IMR-90 (cell line): Measurements from ENCODE around the gene INO80. TPM values are rescaled to one million over a fixed set of nuclear protein-coding genes. Genes with fewer than 3 reads are reported as not detected.

Experiments used
- ATAC-seq: fragments of 200-7000 bp; cut with Tn5 transposase; 2 replicates; pipeline ENCODE4 v1.9.1; 2020; ENCODE audit warnings: low read depth, mild to moderate bottlenecking, moderate library complexity
- BruUV-seq: library from RNA; stranded (reverse); fragments of 400-500 nt; replicated peaks from 2 replicates; lab custom pipeline; 2021; lab: Mats Ljungman, UMichigan
- CTCF ChIA-PET: fragments of 300-600 bp; formaldehyde crosslinking; extraction: SDS; loops from one replicate; lab custom pipeline; 2021; ENCODE audit warnings: antibody characterized with exemption; lab: Yijun Ruan, JAX
- POLR2A ChIA-PET: fragments of 300-600 bp; sonication (Branson Sonifier 250); formaldehyde crosslinking; loops from one replicate; lab custom pipeline; 2022; ENCODE audit warnings: antibody characterized with exemption; ENCODE audit not compliant: unreplicated experiment; lab: Charles Lee
- DNase-seq: peaks from one replicate; pipeline ENCODE4 v3.0.0; 2013
- H2AFZ ChIP-seq: replicated peaks from 2 replicates; pipeline ENCODE3; 2013; ENCODE audit warnings: low read length, mild to moderate bottlenecking; ENCODE audit not compliant: poor library complexity
- H2AK5ac ChIP-seq: 2 replicates; pipeline ENCODE4 v1.6.1; 2013; ENCODE audit warnings: low read depth, low read length, inconsistent platforms
- H2AK9ac ChIP-seq: replicated peaks from 2 replicates; pipeline ENCODE3; 2013; ENCODE audit warnings: mild to moderate bottlenecking, low read depth, low read length, moderate library complexity; ENCODE audit not compliant: poor library complexity
- H2BK120ac ChIP-seq: 2 replicates; pipeline ENCODE4 v1.6.1; 2013; ENCODE audit warnings: low read depth, low read length, inconsistent platforms
- H2BK15ac ChIP-seq: 3 replicates; pipeline ENCODE4 v1.6.1; 2013; ENCODE audit warnings: low read depth, low read length, inconsistent platforms
- H2BK20ac ChIP-seq: 2 replicates; pipeline ENCODE4 v1.6.1; 2013; ENCODE audit warnings: low read depth, mild to moderate bottlenecking, inconsistent platforms, low read length, moderate library complexity
- H2BK5ac ChIP-seq: 2 replicates; pipeline ENCODE4 v1.6.1; 2013; ENCODE audit warnings: mild to moderate bottlenecking, low read depth, low read length, inconsistent platforms; ENCODE audit not compliant: poor library complexity, severe bottlenecking
- H3K14ac ChIP-seq: replicated peaks from 2 replicates; pipeline ENCODE4 v1.6.1; 2013; ENCODE audit warnings: low read depth, low read length, inconsistent platforms
- H3K18ac ChIP-seq: 2 replicates; pipeline ENCODE4 v1.6.1; 2013; ENCODE audit warnings: low read depth, low read length, control low read depth
- H3K23ac ChIP-seq: 2 replicates; pipeline ENCODE4 v1.6.1; 2013; ENCODE audit warnings: low read depth, low read length, inconsistent platforms
- H3K27ac ChIP-seq: 2 replicates; pipeline ENCODE4 v1.5.1; 2013; ENCODE audit warnings: mild to moderate bottlenecking, control low read depth, low read length; ENCODE audit not compliant: insufficient read depth
- H3K27me3 ChIP-seq: 2 replicates; pipeline ENCODE4 v1.6.1; 2013; ENCODE audit warnings: low read length; ENCODE audit not compliant: control insufficient read depth, insufficient read depth
- H3K36me3 ChIP-seq: 2 replicates; pipeline ENCODE4 v1.6.1; 2013; ENCODE audit warnings: low read length, mixed read lengths; ENCODE audit not compliant: control insufficient read depth, insufficient read depth
- H3K4ac ChIP-seq: 2 replicates; pipeline ENCODE4 v1.6.1; 2013; ENCODE audit warnings: low read depth, low read length, inconsistent platforms
- H3K4me1 ChIP-seq: 2 replicates; pipeline ENCODE4 v1.6.1; 2013; ENCODE audit warnings: low read length, mixed read lengths; ENCODE audit not compliant: control insufficient read depth, insufficient read depth
- H3K4me2 ChIP-seq: 2 replicates; pipeline ENCODE4 v1.6.1; 2013; ENCODE audit warnings: low read depth, mild to moderate bottlenecking, control low read depth, low read length, moderate library complexity
- H3K4me3 ChIP-seq: 2 replicates; pipeline ENCODE4 v1.5.1; 2013; ENCODE audit warnings: low read depth, mild to moderate bottlenecking, control low read depth, low read length, moderate library complexity; ENCODE audit not compliant: insufficient read depth
- H3K56ac ChIP-seq: 2 replicates; pipeline ENCODE4 v1.6.1; 2013; ENCODE audit warnings: low read length, inconsistent platforms; ENCODE audit not compliant: insufficient read depth; ENCODE audit errors: extremely low read depth
- H3K79me1 ChIP-seq, 2 experiments: 2 replicates each; pipeline ENCODE4 v1.6.1; 2013; ENCODE audit warnings: low read length in 2 of 2, inconsistent platforms in 1 of 2, low read depth in 1 of 2
- H3K9ac ChIP-seq: 2 replicates; pipeline ENCODE4 v1.6.1; 2013; ENCODE audit warnings: low read depth, low read length, control low read depth
- H3K9me1 ChIP-seq: 2 replicates; pipeline ENCODE4 v1.6.1; 2013; ENCODE audit warnings: low read length, inconsistent platforms; ENCODE audit not compliant: insufficient read depth
- H3K9me3 ChIP-seq: 2 replicates; pipeline ENCODE4 v1.6.1; 2013; ENCODE audit warnings: low read length; ENCODE audit not compliant: control insufficient read depth, insufficient read depth
- H4K20me1 ChIP-seq: 2 replicates; pipeline ENCODE4 v1.6.1; 2013; ENCODE audit warnings: low read length, inconsistent platforms; ENCODE audit not compliant: insufficient read depth
- H4K5ac ChIP-seq: 2 replicates; pipeline ENCODE4 v1.6.1; 2013; ENCODE audit warnings: mild to moderate bottlenecking, low read depth, low read length, control low read depth
- H4K8ac ChIP-seq, 2 experiments: 2 replicates each; pipeline ENCODE4 v1.6.1; 2013; ENCODE audit warnings: low read depth in 2 of 2, low read length in 2 of 2, control low read depth in 1 of 2, inconsistent platforms in 1 of 2
- H4K91ac ChIP-seq: 2 replicates; pipeline ENCODE4 v1.6.1; 2013; ENCODE audit warnings: low read depth, low read length, inconsistent platforms; ENCODE audit not compliant: insufficient read depth
- MAFK ChIP-seq: IDR thresholded peaks from 2 replicates; pipeline ENCODE4 v1.6.1; 2012; ENCODE audit warnings: low read depth, low read length, improper control_type of control experiment
- RCOR1 ChIP-seq: IDR thresholded peaks from 2 replicates; pipeline ENCODE4 v1.6.1; 2012; ENCODE audit warnings: mild to moderate bottlenecking, low read length, improper control_type of control experiment; ENCODE audit not compliant: insufficient replicate concordance
- WGBS, 2 experiments: methylation state at CpG; one replicate each; pipeline versions ENCODE4 v1.1.5 to v1.1.7; 2013; ENCODE audit warnings: missing lambda C conversion rate in 2 of 2; ENCODE audit not compliant: insufficient read length in 1 of 2; ENCODE audit errors: extremely low coverage in 2 of 2; 5-methylcytosine and 5-hydroxymethylcytosine counted together
- dilution Hi-C: fragments of 300-500 bp; cut with HindIII; formaldehyde crosslinking; loops from one replicate; pipeline ENCODE4 v1.14.3; 2018; ENCODE audit warnings: low sequenced_read_pairs; ENCODE audit not compliant: unreplicated experiment
- in situ Hi-C: fragments of 300-500 bp; cut with MboI; formaldehyde crosslinking; loops from 3 replicates; pipeline ENCODE4 v1.14.3; 2019; ENCODE audit warnings: low sequenced_read_pairs, inconsistent platforms, mixed read lengths
- intact Hi-C: fragments of 100-400 bp; cut with micrococcal nuclease; formaldehyde crosslinking; loops from 2 replicates; pipeline ENCODE4 v1.10.0; 2022
- polyA plus RNA-seq, 3 experiments: library from polyadenylated mRNA; depleted of rRNA; stranded (reverse); fragments of >200 nt; gene quantifications; 2 replicates each; pipeline ENCODE4 v1.2.3, GENCODE V29; 2012; ENCODE audit warnings: low replicate concordance in 1 of 3
- total RNA-seq: library from RNA; depleted of rRNA; stranded (reverse); fragments of >200 nt; gene quantifications from 2 replicates; pipeline ENCODE4 v1.2.3, GENCODE V29; 2012

The INO80 gene
- total and polyA plus RNA-seq, 2 of the 4 experiments (the other 2 are of a cell fraction): 6.0 to 13.3 TPM

GRCh38 chr15:41078125-41078524, 38.0 kb downstream of the INO80 start:
- Histone ChIP-seq H4K91ac (no peak overlapping the region), H4K20me1 (no peaks in the 10 kb centered on the region), H2BK5ac (no peak overlapping the region), H3K14ac (no peak overlapping the region), H3K4me3 (no peak overlapping the region), H3K27ac (no peak overlapping the region), H4K5ac (no peak overlapping the region), H3K56ac (no peak overlapping the region), H3K4ac (no peak overlapping the region), H2AK9ac (no peak overlapping the region), H2AK5ac (no peak overlapping the region), H3K18ac (no peak overlapping the region), H3K79me1 (peaks cover 8 to 30% of the 10 kb centered on the region in 2 experiments; a peak in 3 of 4 replicates), H3K27me3 (no peaks in the 10 kb centered on the region), H4K8ac (no peak overlapping the region), H3K9ac (no peak overlapping the region), H3K9me3 (no peaks in the 10 kb centered on the region), H3K9me1 (peaks cover 3% of the 10 kb centered on the region), H3K36me3 (peaks cover 52% of the 10 kb centered on the region), H2AFZ (no peak overlapping the region), H2BK20ac (no peak overlapping the region), H3K4me2 (no peak overlapping the region), H3K4me1 (peaks cover 1% of the 10 kb centered on the region), H2BK120ac (no peak overlapping the region), H2BK15ac (no peak overlapping the region), H3K23ac (no peak overlapping the region)
- in situ Hi-C loops (no loop called here), dilution Hi-C loops (no loop called here), intact Hi-C loops (no loop called here)
- BruUV-seq: no TSS peak
- TF ChIP-seq MAFK: peak; percentile 88
- TF ChIP-seq RCOR1: no peak
- ATAC-seq (no peak), DNase-seq (no peak)
- POLR2A ChIA-PET: no interaction called here
- CTCF ChIA-PET: no interaction called here
- no CpG with 5 or more reads among the region's 7 CpGs for WGBS, 2 experiments
